HG03558 (cell line): Measurements from ENCODE around the gene KCNF1.

Source experiments
- ATAC-seq: cut with Tn5 transposase; IDR thresholded peaks from one replicate; pipeline ENCODE4 v1.9.1; 2021; ENCODE audit warnings: moderate number of reproducible peaks; ENCODE audit not compliant: unreplicated experiment; ENCODE audit errors: extremely low read depth

KCNF1 gene

DNA sequence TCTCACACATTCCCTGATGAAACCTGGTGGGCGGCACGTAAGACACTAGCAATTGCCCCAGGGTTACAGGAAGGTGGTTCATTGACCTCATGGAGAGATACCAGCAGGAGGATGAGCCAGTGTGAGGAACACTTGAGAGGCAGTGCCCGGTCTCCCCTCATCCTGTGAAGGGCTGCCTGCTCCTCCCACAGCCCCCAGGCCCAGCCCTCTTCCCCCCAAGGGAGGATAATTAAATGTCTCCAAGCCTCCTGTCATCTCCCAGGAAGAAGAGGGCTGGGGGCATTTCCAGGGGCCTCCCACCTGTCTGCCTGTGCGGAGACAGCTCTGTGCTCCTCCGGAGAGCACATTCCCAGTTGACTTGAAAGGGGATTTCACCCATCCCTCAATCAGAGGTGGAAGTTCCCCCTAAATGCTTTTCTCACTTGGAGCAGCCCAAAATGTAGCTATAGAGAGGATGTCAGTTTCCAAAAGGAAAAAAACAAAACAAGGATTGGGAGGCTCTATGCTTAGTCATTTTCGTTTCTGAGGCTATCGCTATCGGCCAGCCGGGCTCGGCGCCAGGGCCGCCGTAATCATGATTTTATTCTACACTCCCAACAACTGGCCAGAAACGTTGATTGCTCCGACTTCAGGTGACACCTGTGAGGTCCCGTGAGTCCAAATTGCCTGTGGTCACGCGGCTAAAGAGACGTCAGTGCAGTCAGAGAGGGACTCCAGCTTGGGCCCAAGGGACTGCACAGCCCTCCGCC lies 7.1 kb downstream of the KCNF1 start:
- no peak for ATAC-seq

GRCh38 chr2:10919410-10919770 lies 7.7 kb downstream of the KCNF1 start:
- ATAC-seq, result no peak

DNA sequence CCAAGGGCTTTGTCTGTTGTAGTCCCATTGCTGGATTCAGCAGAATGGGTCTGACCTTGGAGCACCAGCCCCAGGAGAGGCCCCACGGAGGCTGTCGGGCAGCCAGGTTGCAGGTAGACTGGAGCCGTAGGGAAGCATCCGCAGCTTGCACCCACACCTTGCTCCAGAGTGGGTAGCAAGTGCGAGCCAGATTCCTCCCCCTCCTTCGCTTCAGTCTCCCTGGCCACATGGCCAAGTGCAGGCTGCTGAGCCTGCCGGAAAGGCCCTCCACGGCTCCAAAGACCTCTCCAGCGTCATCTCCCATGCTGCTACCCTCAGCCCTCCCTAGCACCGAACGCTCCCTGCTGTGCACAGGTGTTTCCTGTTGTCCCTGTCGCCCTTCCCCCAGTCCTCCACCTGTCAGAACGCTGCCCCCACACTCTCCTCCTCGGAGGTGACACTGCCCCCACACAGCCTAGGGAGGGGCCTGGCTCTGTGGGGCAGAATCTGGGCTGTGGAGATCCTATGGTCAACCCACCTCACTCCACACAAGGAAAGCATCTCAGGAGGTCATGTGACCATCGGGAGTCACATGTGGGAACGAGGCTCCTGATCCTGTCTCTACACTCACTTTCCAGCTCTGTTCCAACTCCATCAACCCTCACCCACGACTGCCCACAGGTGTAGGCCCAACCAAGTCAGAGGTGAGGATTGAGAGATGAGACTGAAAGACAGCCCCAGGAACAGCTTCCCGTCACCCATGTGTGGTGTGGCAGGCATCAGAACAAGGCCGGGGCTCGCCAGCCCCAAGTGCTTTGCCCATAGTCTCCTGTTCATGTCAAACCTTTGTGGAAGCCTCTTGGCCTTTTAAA lies 8.3 kb downstream of the KCNF1 start:
- no peak for ATAC-seq

DNA sequence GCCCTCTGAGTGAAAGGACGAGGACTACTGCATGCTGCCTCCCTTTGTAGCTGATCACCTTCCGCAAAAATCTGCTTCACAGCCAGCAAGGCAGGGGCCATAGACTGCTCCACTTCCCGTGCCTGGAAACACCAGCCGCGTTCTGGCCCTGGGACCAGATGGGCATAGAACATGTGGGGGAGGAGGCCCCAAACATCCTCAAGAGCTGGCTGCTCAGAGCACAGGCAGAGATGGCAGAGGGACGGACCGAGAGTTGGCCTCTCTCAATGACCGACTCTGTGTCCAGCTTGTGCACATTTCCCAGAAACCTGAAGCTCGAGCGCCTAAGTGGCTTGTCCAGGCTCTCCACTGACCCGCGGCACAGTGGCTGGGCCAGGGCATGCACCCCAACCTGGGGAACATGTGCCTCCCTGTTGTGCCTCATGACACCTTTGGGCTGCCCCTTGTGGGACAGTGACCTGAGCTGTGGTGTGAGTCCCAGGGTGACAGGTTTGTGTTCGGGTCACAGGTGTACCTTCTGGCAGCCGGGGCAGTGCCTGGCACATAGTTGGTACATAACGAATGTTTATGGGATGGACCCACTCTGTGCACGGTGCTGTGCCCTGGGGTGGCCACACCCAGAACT lies 9.1 kb downstream of the KCNF1 start:
- no peak for ATAC-seq

- ATAC-seq, result no peak
Observed at GRCh38 chr2:10921525-10921924, 9.8 kb downstream of the KCNF1 start.

DNA sequence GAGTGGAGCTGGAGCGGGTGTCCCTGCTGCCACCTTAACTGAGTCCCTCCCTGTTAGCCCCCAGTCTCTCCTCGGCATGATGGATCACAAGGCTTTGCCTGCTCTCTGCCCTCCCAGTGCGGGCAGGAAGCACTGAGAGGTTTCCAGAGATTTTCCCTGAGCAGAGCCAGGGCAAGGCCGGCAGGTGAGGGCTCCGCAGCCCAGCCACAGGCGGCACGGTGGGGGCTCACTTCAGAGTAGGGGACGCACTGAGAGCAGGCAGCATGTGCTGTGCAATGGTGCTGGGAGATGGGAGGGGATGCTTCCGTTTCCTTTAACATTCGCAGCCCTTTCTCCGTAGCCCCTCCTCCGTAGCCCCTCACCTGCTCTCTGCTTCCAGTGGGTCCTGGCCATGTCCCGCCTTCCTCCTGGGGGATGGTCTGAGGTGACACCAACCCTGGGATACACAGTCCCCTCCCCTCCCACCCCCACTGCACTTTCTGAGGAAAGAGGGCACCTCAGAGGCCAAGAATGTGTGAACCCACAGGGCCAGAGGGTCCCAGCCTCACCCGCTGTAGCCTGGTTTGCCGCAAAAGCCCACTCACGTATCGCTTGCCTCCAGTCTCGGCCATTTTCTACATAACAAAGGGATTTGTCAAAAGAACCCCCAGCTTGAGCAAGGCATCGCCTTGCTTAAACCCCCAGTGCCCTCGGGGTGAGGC lies 10.7 kb downstream of the KCNF1 start:
- ATAC-seq, result no peak

DNA sequence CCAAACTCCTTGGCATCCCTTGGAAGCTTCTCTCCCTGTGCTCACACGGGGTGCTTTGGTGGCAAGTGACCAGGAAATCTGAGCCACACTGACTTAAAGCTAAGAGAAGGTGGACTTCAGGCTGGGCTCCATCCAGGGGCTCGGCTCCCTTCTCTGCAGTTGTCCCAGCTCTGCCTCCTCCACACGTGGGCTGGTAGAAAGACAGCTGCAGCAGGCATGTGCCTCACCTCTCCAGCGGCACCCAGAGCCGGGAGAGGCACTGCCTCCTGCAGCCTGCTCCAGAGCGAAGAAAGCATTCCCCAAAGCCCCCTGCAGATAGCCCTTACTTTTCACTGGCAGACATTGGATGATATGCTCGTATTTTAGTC lies 11.3 kb downstream of the KCNF1 start:
- no peak for ATAC-seq

- no peak for ATAC-seq
Observed at GRCh38 chr2:10923965-10924364, 12.2 kb downstream of the KCNF1 start.

- ATAC-seq, result no peak
Observed at GRCh38 chr2:10924441-10924840, 12.7 kb downstream of the KCNF1 start.

DNA sequence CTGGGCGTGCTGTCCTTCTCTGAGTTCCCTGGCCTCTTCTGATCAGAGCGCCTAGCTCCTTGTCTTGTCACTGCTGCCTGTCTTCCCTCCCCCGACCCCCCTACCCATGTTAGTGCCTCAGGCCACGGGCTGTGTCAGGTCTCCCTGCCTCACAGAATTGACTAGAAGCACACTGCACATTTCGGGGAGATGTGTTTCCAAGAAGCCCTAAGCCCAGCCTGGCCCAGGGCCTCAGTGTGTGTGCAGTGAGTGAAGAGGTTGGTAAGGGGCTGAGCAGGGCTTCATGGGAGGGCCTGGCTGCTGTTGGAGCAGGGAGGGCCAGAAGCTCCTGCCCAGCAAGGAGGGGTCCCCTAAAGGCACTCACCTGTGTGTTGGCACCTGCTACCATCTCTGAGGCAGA lies 13.1 kb downstream of the KCNF1 start:
- ATAC-seq, result no peak

GRCh38 chr2:10926191-10926820 lies 14.6 kb downstream of the KCNF1 start:
- no peak for ATAC-seq

- ATAC-seq, result no peak
Observed at GRCh38 chr2:10930721-10931516, 19.2 kb downstream of the KCNF1 start.

- ATAC-seq, result no peak
Observed at GRCh38 chr2:10931710-10932255, 20.0 kb downstream of the KCNF1 start.

DNA sequence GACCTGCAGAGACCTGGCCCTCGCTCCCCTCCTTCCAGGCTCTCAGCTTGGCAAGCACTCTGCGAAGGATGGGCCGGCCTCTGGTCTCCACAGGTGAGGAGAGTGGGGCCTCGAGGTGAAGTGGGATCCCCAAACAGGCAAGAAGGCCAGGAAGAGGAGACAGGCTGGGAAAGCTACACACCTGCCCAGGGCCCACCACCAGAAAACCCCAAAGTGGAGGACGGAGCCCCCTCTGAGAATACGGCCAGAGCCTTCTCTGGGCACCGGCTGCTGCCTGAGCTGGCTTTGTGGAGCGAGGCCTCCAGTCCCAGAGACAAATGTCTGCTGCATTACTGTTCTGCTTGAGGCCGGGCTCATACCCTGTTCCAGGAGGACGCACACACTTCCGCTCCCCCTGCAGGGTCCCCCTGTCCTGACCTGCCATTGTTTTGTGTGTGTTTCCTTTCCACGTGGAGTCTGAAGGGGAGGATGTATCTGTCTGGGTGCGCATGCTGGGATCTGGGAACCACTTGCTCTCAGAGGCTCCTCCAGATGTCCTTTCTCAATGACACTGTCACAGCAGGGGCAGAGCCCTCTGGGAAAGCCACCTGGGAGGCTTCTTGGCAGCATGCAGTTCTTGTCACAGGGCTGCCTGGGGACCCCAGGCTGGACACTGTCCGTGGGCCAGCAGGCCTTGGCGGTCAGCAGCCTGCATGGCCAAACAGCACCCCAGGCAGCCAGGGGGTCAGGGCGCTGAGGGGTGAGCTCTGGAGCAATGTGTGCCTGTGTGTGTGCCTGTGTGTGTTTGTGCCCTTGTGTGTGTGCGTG lies 20.8 kb downstream of the KCNF1 start:
- no peak for ATAC-seq

- no peak for ATAC-seq
Observed at GRCh38 chr2:10933700-10934225, 22.0 kb downstream of the KCNF1 start.

DNA sequence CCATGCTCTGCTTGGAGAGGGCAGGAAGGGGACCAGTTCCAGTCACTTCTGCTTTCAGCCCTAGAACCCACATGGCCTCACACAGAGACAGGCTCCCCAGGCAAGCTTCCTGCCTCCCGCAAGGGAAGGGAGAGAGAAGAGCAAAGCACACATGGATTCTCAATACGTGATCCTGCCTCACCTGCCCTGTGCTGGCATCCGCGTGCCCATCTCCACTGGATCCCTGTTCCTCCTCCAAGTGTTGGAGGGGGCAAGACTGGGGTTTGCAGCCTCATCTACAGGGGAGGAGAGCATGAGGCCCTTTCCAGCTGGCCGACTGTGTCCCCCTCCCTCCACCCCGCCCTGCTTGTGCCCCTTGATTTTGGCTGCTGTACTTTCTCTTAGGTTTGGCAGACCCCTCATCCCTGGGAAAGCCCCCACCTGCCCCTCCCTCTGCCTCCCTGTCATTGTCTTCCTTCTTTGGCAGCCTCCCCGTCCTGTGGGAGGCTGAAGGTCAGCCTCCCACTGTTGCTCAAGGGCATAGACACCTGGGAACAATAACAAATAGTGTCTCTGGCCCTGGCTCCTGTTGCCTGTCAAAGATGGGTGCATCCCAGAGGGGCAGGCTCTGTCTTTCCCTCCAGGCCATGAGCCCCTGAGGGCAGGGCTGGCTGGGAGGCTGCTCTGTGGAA lies 22.7 kb downstream of the KCNF1 start:
- ATAC-seq, result no peak

DNA sequence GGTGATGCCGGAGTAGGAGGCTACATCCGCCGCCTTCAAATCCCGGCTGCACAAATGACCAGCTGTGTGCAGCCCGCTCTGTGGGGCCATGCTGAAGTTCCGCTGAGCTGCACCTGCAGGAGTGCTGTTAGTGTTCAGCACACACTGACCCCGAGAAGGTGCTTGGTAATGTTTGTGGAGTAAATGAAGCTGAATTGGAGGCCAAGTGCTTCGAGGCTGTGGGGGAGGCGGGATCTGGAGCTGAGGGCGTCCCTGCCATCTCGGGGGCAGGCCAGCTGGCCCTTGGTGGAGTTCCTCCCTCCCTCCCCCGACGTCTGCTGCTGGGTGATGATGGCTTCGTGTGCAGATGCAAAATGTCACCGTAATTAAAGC lies 23.2 kb downstream of the KCNF1 start:
- no peak for ATAC-seq
